ENCODE data around the gene DUSP23.
A peak's percentile ranks its signal among the peaks of the same experiment; 100 is the strongest.

DUSP23 gene

DNA sequence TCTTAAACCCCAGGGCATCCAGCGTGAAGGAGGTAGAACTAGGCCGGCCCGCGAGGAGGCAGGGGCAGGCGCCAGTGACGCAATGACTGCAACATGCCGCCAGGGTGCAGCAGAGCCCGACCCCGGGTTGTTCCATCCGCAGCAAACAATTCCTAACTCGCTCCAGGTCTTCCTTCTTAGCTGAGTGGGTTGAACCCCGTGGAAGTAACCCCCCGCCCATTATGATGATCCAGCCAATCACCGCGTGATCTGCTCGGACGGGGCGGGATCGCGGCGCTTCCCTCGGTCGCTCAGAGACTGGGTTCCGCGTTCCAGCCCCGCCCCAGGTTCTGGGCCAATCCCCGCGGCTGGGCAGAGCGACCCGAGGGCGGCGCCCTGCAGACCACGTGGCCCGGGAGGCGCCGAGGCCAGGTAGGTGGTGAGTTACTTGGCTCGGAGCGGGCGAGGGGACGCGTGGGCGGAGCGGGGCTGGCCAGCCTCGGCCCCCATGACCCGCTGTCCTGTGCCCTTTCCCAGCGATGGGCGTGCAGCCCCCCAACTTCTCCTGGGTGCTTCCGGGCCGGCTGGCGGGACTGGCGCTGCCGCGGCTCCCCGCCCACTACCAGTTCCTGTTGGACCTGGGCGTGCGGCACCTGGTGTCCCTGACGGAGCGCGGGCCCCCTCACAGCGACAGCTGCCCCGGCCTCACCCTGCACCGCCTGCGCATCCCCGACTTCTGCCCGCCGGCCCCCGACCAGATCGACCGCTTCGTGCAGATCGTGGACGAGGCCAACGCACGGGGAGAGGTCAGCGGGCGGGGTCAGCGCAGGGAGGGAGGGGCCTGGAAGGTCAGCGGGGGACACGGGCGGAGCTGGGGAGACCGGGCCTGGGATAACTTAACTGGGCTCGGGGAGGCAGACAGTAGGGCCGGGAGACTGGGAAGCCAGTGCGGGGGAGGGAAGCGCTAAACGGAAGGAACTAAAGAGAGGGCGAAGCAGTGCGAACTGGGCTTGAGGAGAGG, at the start of gene DUSP23:
TSS of gene DUSP23 (plus strand) at position 380 of the 1,000 bp plus-strand sequence. CDS start at position 519, 139 bp downstream.
- peak; percentile 89 for DNase-seq (ENCODE audit: low spot score)

GRCh38 chr1:159737238-159737916, 43.4 kb upstream of the DUSP23 start:
- DNase-seq (ENCODE audit: low spot score): no peak

GRCh38 chr1:159743651-159744410, 36.9 kb upstream of the DUSP23 start:
- no peak for DNase-seq (ENCODE audit: low spot score)

DNA sequence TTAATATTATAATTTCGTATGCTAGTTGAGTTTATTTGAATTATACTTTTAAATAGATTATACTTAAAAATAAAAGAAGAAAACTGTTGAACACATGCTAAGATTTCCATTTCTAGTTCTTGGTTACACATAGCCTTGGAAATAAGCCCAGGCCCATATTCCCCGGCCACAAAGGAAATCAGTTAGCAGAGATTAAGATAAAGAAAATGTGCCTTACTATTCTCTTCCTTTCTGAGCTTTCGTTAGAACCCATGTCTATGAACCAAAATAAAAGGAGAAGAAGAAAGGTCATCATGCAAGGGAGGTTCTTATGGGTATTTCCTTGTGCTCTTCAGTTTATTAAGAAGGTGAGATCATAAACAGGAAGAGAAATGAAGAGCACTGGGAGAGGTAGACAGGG, 34.1 kb upstream of the DUSP23 start:
- DNase-seq (ENCODE audit: low spot score): no peak

GRCh38 chr1:159748370-159748769, 32.4 kb upstream of the DUSP23 start:
- no peak for DNase-seq (ENCODE audit: low spot score)

GRCh38 chr1:159749630-159750029, 31.1 kb upstream of the DUSP23 start:
- no peak for DNase-seq (ENCODE audit: low spot score)

- no peak for DNase-seq (ENCODE audit: low spot score)
These were observed 30.1 kb upstream of the DUSP23 start for GRCh38 chr1:159750621-159751020.

DNA sequence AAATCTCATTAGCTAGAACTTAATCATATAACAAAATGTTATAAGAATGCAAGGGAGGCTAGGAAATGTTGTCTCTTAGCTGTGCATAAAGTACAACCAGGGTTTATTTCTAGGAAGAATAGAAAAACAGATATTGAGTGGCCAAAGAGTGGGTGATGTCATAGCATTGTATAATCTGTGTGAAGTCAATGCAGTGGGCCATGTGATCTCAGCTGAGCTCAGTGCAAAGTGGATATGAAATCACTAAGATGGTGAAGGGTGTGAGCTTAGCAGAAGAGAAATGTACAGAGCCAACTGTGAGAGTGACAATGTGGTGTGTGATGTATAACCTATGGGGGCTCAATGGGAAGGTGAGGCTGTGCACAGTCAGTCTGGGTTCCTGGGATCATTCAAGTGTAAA, 29.7 kb upstream of the DUSP23 start:
- no peak for DNase-seq (ENCODE audit: low spot score)

- no peak for DNase-seq (ENCODE audit: low spot score)
These were observed 28.6 kb upstream of the DUSP23 start for GRCh38 chr1:159752135-159752580.

DNA sequence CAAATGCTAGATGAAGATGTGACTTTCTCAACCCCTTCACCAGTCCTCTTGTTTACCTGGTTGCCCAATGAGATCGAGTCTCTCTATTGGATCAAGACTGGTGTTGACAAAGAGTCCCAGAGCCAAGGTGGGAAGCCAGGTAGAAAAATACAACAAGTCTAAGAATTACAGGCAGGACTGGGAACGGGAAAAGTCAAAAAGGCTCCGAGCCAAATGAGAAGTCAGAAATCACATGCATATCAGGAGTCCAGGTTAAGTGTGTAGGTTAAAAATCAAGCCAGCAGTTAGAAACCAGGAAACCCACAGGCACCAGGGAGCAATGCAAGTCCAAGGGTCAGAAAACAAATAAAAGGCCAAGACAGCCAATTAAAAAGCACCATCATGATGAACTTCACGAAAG, 27.4 kb upstream of the DUSP23 start:
- no peak for DNase-seq (ENCODE audit: low spot score)

- no peak for DNase-seq (ENCODE audit: low spot score)
These were observed 25.2 kb upstream of the DUSP23 start for GRCh38 chr1:159755451-159756007.

- no peak for DNase-seq (ENCODE audit: low spot score)
These were observed 24.4 kb upstream of the DUSP23 start for GRCh38 chr1:159756397-159756796.

DNA sequence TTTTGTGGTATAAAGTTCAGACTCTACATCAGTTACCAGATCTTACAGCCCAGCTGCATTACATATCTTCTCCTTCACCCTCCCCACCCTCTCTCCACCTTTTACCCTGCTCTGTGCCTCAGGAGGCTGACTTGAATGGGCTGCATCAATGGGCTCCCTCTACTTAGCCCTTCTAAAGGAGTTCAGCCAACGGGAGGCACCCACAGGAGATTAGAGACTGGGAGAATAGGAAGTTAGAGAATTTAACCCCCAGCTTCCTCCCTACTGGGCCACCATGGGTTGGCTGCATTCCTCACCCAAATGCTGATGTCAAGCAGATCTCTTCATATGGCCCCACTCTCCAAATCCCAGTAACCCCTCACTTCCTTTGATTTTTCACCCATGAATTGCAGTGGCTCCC, 17.1 kb upstream of the DUSP23 start:
- DNase-seq (ENCODE audit: low spot score): no peak

DNA sequence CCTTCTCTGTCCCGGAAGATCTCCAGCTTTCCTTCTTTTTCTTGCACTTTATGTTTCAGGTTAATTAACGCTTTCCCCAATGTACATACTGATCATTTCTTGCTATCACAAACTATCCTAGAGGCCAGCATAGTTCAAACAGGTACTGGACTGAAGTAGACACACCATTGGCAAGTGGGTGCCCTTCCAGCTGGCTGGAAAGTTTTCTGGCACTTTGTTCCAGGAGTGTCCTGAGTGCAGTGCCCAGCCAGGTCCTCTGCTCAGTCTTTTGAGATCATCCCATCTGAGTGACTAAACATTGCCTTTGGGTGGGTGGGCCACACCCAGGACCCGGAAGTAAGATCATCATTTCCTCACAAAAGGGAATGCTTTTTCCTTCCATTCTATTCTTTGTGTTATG, 15.0 kb upstream of the DUSP23 start:
- no peak for DNase-seq (ENCODE audit: low spot score)

- DNase-seq (ENCODE audit: low spot score): no peak
These were observed 9.5 kb upstream of the DUSP23 start for GRCh38 chr1:159771127-159771895.

GRCh38 chr1:159774465-159774864, 6.3 kb upstream of the DUSP23 start:
- DNase-seq (ENCODE audit: low spot score): no peak

DNA sequence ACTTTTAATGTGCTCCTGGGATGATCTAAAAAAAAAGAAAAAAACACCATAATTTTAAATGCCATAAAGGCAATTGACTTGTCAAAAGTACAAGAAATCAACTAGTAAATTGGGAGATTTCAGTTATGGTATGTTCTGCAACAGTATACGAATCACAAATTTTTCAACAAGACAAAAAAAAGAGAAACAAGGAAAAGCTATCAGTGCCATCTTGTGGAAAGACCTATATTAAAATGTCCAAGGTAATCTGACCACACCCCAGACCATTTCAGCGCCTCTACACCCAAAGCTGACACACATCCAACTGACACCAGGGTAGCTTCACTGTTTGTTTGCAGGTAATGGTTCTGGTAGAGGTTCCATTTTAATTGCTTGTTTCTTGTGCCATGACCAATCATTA, 5.0 kb upstream of the DUSP23 start:
- DNase-seq (ENCODE audit: low spot score): no peak

- no peak for DNase-seq (ENCODE audit: low spot score)
These were observed 2.5 kb upstream of the DUSP23 start for GRCh38 chr1:159778266-159778665.

DNA sequence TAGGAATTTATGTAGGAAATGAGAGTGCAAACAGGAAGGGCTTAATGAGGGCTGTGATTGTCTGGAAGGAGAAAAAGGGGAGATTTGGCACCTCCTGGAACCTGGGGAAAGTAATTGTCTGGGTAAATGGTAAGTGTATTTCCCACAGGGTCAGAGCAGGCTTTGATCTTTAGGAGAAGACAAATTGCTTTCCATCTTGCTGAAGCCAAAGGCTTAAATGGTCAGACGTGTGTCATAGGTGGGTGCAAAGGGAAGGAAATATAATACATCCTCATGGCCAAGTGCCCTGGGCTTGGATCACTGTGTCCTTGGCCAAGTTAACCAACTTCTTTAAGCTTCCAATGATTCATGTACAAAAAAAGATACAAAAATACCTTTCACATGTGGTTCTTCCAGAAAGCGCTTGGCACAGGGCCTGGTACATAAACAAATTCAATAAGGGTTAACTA, 1.3 kb upstream of the DUSP23 start:
- no peak for DNase-seq (ENCODE audit: low spot score)

GRCh38 chr1:159781992-159782391, 1.2 kb downstream of the DUSP23 start:
- no peak for DNase-seq (ENCODE audit: low spot score)

GRCh38 chr1:159783724-159784123, 3.0 kb downstream of the DUSP23 start:
- no peak for DNase-seq (ENCODE audit: low spot score)

Measured in D341Med (cell line).